NCI-H1092 (cell line): ENCODE data around the gene CHADL.
A peak's percentile ranks its signal among the peaks of the same experiment; 100 is the strongest.

ENCODE experiments used
- DNase-seq: peaks from one replicate; lab custom pipeline; 2025; lab: John Stamatoyannopoulos, UW

CHADL gene

DNA sequence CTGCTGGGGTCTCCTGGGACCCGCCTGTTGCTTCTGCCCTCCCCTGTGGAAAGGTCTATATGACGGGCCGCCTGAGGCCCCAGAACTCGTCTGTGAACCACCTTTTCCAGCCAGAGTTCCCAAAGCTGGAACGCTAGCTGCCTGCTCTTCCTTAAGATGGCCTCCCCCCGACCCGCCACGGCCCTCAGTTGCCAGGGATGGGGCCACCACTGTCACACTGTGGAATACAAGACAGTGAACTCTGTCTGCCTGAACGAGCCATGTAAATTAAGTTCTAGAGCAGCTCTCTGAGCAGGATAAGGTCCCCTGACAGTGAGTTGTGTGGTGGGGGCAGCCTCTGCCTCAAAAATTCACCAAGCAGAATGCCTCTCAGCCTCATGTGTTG is 10.3 kb downstream of the CHADL start:
- no peak for DNase-seq

DNA sequence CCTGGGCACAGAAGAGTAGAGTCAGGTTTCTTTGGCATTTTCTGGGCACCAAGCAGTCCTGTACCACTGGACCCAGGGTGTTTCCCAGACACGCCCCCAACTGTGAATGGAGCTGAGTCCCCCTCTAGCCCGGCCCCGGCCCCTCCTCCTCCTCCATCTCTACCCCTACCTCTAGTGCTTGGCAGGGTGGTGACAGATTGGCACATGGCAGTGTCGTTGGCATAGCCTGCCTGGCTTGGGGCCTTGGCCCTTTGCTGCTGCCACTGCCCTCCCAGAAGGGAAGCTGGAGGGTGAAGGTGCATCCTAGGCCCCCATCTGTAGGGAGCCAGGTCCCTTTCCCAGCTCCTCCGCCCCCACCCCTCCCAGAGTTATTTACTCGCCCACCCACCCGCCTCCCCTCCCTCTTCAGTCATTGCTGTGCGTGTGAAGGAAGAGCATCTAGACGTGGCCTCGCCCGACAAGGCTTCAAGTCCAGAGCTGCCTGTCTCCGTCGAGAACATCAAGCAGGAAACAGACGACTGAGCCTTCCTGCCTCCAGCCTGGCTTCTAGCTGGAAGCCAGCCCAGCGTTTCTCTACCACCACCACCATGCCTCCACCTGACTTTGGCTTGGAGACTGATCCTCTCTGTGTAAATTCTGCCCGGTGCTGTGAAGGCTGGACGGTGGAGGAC is 10.9 kb downstream of the CHADL start:
- no peak for DNase-seq

DNA sequence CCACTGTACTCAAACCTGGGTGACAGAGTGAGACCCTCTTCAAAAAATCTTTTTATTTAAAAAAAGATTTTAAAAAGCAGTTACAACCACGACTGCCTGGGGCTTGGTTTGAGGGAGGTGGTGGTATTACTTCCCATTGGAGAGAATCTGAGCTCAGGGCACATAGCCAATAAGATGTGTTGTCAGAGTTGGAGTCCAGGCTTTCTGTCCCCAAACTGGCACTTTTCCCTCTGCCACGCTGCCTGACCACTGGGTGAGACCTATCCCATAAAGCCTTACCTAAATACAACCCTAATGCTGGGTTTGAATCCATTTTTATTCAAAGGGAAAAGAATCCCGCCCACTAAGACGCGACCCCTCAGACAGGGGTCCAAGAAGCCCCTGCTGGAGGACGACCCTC is 11.5 kb downstream of the CHADL start:
- no peak for DNase-seq

DNA sequence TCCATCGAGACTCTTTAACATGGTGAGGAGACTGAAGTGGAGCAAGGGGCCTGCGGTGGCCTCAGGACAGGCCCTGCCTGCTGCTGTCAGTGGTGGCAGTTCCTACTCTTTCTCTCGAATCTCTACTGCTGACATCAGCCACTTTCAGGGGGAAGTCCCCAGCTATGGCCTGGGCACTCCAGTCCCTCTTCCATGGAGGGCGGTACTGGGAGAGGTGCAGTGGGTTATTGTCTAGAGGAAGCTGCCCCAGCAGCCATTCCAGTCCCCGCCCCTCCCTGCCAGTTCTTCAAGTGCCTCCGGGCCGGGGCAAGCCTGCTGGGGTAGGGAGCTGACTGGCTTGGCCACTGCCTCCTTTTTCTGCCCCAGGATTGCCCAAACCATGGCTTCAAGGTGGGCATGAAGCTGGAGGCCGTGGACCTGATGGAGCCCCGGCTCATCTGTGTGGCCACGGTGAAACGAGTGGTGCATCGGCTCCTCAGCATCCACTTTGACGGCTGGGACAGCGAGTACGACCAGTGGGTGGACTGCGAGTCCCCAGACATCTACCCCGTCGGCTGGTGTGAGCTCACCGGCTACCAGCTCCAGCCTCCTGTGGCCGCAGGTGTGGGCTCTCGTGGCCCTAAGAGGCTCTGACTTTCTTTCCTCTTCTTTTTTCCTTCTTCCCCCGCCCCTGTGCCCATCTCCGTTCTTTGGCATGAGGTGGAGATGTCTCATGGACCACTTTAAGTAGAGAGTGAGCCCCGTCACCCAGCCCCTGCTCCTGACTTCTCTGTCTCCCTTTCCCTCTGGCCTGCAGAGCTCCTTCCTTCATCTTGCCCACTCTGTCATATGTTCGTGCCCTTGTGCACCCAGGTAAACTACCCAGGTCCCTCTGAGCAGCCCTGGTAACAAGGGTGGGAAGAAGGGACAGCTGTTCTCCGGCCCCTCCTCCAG is 13.7 kb downstream of the CHADL start:
- no peak for DNase-seq

DNA sequence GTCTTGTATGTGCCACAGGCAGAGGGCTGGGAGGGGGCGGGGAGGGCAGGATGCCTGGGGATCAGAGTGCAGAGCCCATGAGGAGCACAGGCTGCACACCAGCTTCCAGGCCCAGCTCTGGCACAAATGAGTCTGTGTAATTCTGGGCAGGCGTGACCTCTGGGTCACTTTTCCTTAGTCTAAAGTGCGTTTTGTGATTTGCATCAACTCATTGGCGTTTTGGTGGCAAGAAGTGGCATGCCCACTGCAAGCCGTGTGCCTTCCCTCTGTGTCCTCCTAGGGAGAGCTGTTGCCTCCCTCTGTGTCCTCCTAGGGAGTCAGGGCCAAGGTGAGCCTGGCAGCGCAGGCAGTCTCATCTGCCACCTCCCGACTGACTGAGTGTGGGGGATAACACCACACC is 17.2 kb downstream of the CHADL start:
- no peak for DNase-seq

DNA sequence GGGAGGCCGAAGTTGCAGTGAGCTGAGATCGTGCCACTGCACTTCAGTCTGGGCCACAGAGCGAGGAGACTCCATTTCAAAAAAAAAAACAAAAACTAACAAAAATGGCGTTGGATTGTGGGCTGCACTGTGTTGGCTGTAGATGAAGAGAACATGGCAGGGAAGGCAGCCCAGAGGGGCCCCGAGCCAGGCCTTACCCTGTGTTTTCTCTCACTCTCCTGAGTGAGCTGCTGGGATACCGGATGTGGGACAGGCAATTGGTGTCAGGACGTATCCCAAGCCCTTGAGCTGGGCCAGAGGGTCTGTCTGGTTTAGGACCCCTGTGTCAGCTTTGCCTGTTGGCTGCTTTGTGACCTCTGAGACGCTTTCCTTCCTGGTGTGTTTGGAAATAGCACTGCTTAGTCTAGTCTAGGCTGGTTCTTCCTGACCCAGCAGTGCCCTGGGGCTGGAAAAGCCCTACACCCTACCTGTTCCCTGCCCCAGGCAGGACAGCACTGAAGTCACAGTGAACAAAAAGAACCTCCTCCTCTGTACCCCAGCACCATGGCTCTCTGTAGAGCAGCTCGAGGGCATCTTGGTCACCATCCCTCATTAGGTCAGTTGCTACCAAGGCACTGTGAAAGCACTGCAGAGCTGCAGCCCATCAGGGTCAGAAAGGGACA is 17.8 kb downstream of the CHADL start:
- no peak for DNase-seq

DNA sequence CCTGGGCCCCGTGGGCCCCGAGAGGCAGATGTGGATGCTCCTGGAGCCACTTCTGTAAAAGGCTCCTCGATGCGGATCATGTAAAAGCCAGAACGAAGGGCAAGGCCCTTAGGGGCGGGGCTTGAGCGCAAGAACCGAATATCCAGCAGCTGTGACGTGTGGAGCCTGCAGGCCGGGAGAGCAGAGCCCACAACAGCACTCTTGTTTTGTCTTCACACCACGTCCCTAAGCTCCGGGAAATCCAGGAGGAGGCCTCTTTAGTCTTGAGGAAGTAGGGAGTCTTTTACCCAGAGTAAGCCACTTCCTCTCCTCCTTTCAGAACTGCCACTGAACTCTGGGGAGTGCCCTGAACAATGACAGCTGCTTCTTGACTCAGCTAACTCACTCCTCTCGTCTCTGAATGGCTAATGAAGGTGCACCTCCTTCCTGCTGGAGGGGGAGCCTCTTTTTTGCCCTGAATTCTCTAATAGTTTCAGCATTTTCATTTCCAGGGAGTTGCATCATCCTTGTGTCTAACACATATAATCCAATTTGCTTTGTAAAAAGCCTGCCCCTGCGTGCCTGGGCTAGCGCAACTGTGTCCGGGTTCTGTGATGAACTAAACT is 23.1 kb downstream of the CHADL start:
- peak; percentile 46 for DNase-seq

- DNase-seq, result peak; percentile 46
Measured at GRCh38 chr22:41216984-41217383, 23.7 kb downstream of the CHADL start.

- no peak for DNase-seq
Measured at GRCh38 chr22:41215926-41216325, 24.8 kb downstream of the CHADL start.

- DNase-seq, result no peak
Measured at GRCh38 chr22:41215409-41215808, 25.3 kb downstream of the CHADL start.

DNA sequence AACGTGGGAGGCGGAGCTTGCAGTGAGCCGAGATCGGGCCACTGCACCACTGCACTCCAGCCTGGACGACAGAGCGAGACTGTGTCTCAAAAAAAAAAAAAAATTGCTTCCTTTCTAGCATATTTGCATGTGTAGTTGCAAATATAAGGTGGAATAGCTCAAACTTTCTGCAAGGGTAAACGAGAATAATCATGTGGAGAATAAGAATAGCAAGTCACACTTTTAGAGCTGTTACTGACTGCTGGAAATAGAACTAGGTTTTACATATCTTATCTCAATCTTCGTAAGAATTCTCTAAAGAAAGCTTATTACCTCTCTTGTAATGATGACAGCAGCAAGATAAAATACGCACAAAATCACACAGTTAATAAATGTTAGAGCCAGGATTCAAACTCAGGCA is 34.0 kb downstream of the CHADL start:
- DNase-seq, result no peak

DNA sequence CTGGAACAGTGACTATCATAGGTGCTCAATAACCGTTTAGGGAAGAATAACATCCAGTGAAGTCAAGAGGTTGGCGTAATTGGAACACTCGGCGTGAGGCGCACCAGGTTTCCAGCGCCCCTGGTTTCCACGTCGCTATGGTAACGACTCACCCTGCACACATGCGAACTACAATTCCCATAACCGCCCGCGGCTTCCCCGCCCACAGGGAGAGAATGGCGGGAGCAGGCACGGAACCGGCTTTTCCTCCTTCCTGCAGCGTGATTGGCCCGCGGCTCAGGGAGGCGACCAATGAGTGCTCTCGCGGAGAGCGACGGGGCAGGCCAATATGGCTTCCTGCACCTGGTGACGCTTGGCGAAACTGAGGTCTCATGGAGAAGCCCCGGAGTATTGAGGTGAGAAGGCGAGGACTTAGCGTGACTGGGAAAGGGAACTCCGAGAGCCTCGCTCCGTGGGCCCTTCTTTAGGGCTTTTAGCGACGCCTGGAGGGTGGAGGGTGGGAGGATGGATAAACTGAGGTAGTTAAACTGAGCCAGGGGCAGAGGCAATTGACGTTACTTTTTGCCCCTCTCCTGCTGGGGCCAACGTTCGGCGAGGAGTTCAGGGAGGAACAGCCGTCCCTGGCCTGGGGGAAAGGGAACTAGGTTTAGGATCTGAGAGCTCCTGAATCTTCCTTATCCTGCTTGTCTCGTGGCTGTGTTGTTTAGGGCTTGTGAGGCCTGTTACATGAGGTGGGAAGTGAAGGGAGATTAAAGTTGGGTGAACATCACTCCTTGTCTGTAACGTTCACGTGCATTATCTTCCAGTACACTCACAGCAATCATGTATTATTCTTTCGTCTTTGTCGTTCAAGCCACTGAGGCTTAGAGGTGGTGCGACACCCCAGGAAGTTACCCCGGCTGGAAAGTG is 35.5 kb downstream of the CHADL start, which contains the start of gene L3MBTL2:
Gene L3MBTL2 (plus strand): TSS at position 321 of the 909 bp plus-strand sequence. CDS start 51 bp downstream, at position 372.
- peak; percentile 98 for DNase-seq

- no peak for DNase-seq
Measured at GRCh38 chr22:41204066-41204465, 36.7 kb downstream of the CHADL start.

DNA sequence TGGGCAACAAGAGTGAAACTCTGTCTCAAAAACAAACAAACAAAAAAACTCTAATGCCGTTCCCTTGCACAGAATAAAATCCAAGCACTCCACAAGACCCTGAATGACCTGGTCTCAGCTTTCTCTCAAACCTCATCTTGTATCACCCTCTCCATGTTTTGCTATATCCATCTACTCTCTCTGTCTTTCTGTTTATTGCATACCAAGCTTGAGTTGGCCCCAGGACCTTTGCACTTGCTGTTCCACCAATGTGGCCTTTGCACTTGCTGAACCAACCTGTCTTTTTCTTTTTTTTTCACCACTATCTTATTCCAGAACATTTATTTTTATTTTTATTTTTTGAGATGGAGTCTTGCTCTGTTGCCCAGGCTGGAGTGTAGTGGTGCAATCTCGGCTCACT is 37.6 kb downstream of the CHADL start:
- no peak for DNase-seq

GRCh38 chr22:41201141-41201540 is 39.6 kb downstream of the CHADL start:
- no peak for DNase-seq

- DNase-seq, result no peak
Measured at GRCh38 chr22:41198027-41198580, 42.6 kb downstream of the CHADL start.

- peak; percentile 57 for DNase-seq
Measured at GRCh38 chr22:41197038-41197972, 43.4 kb downstream of the CHADL start.

GRCh38 chr22:41193829-41194228 is 46.9 kb downstream of the CHADL start:
- DNase-seq, result no peak

DNA sequence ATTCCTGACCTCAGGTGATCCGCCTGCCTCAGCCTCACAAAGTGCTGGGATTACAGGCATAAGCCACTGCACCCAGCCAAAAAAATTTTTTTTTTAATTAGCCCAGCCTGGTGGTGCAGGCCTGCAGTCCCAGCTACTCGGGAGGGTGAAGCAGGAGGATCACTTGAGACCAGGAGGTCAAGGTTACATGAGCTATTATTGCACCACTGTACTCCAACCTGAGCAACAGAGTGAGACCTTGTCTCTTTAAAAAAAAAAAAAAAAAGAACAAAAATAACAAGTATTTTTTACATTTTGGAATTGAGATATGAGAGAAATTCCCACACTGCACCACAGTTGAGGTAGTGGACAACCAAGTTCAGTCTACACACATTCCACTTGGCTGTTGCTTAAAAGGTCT is 49.3 kb downstream of the CHADL start:
- DNase-seq, result no peak

GRCh38 chr22:41184679-41185078 is 56.1 kb downstream of the CHADL start:
- DNase-seq, result no peak
